ENCODE measurements around the gene MSMP.

Gene MSMP

DNA sequence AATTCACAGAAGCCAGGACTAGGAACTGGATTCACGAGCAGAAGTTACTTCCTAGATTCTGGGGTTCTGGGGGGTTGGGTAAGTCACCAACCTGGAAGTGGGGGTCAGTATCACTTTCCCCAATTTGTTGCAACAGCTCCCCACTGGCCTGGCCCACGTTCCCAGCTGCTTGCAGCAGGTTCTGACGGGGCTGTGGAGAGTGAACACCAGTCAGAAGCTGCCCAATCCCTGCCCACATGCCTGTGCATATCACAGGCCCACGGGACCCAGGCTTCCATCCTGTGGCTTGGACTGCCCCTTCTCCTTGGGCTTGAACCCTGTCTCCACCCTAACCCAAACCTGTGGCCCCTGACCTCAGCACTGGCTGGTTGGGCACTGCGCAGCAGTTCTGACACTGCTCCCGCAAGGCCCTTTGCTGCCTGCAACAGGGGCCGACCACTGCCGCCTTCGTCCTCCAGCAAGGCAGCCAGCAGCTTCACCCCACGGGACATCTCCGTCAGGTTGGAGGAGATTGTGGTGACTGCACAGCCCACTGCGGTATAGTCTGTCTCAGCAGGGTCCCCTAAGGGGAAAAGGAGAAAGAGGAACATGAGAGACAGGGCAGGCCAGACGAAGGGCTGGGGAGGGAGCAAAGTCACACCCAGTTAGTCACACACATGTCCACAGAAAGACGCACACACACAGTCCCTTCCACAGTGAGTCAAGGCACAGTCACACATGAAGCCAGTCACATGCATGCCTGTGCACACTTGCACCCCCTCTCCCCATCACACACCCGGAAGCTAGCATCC lies 35.2 kb downstream of the MSMP start:
- peak; percentile 29 for DNase-seq (ENCODE audit: low spot score)

GRCh38 chr9:35717132-35717870 lies 36.8 kb downstream of the MSMP start:
- no peak for DNase-seq (ENCODE audit: low spot score)

DNA sequence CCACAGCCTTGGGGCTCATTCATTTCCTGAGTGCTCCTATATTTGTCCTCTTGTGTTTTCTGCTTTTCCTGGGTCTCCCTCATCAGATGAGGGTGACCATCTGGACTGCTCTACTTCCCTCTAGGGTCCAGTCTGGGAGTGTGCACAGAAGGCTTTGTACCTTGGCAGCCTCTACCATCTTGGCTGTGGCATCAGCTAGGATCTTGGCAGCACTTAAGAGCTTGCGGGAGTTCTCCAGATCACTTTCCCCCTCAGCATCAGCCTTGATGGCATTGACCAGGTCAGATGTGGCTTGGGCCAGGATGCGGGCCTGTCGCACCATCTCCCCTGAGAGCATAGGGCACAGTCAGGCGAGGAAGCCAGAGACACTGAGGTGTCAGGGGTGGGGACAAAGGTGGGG lies 37.8 kb downstream of the MSMP start:
- DNase-seq (ENCODE audit: low spot score) = peak; percentile 32

GRCh38 chr9:35714579-35715252 lies 39.4 kb downstream of the MSMP start:
- peak; percentile 24 for DNase-seq (ENCODE audit: low spot score)

- DNase-seq (ENCODE audit: low spot score) = no peak
Observed at GRCh38 chr9:35714123-35714522, 40.0 kb downstream of the MSMP start.

GRCh38 chr9:35713578-35713977 lies 40.5 kb downstream of the MSMP start:
- no peak for DNase-seq (ENCODE audit: low spot score)

DNA sequence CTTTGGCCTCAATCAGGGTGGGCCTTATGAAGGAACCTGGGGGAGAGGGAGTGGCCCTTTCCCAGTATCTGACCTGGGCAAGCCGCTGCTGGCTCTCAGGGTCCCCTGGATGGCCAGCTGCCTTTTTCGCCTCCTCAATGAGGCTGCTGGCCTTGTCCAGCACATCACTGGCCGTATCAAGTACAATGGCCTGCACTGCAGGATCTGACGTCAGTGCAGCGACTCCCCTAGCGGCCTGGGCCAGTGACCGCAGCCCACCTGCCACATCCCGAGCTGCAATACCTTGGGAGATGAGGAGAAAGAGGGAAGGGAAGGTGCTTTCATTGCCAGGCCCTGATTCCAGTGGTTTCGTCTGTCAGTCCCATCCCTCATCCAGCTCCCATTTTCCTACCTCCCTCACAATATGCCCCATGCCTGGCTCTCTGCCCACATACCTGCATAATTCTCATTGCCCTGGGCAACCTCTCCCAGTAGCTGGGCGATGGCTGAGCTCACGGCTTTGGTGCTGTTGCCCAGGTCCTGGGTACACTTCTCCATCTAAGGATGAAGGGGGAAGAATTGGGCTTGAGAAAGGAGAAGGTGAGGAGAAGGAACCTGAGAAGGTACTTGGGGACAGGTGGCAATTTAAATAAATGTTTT lies 41.2 kb downstream of the MSMP start:
- peak; percentile 52 for DNase-seq (ENCODE audit: low spot score)

- DNase-seq (ENCODE audit: low spot score) = no peak
Observed at GRCh38 chr9:35711501-35712428, 42.3 kb downstream of the MSMP start.

GRCh38 chr9:35710818-35711500 lies 43.1 kb downstream of the MSMP start:
- no peak for DNase-seq (ENCODE audit: low spot score)

- no peak for DNase-seq (ENCODE audit: low spot score)
Observed at GRCh38 chr9:35708146-35708545, 45.9 kb downstream of the MSMP start.

DNA sequence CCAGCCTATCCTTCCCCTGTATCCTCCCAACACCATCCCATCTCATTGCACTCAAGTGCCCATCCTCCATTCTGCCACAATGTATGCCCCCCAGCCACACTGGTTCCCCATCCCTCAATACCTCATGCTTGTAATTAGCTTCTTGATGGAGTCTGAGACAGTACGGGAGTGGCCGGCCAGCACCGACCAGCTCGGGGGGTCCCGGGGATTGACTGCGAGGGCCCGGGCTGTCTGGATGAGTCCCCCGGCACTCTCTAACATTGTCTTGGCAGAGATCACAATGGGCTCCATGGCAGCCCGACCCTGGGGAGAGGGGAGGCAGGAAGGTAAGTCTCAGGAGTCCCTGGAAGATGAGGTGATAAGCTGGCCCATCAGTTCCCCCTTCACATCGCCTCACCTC lies 47.1 kb downstream of the MSMP start:
- no peak for DNase-seq (ENCODE audit: low spot score)

- no peak for DNase-seq (ENCODE audit: low spot score)
Observed at GRCh38 chr9:35705836-35706430, 48.1 kb downstream of the MSMP start.

DNA sequence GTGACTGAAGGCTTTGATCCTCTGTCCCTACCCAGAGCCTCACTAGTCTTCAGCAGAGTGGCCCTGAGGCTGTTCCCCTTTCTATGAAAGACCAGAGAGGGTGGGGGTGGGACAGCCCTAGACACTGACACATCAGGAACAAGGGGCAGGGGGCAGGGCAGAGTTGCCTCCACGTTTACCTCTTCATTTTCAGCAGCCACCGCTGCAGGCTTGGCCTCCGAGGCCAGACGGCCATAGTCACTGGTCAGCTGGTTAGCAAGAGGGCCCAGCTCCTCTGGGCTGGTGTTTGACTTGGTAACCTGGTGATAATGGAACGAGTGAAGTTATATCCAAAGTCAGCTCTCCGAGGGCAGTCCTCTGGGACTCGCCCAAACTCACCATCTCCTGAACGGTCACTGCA lies 48.7 kb downstream of the MSMP start:
- no peak for DNase-seq (ENCODE audit: low spot score)

DNA sequence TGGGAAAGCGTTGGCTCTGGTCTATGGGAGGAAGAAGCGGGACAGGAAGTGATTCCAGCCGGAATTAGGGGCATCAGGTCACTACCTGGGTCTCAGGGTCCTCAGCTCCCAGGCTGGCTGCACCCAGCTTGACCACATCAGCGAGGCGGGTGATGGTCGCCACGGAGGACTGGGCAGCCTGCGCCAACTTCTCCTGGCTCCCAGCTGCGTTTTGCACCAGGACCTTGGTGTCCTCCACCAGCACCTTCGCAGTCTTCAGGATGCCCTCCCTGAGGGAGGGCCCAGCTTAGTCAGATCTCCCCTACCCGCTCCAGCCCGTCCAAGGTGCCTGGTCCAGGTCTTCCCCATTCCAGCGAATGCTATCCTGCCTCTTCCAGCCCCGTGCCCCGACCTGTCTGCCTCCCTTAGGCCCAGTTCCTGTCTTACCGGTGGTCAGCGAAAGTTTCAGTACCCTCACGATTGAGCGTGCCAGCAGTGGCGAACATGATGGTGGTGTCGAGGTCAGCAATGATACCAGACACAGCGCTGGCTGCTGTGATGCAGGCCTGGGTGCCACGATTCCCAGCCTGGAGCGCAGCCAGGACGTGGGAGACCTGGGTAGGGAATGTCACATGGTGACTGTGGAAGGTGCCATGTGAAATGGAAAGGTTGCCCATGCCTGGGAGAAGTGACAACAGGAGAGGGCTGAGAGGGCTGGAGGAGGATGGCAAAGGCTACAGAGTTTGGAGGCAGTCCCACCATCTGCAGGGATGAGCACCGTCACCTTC lies 50.0 kb downstream of the MSMP start:
- no peak for DNase-seq (ENCODE audit: low spot score)
